Skeletal muscle satellite cell (primary cell): ENCODE results near the gene PTDSS2.
A peak's percentile ranks its signal among the peaks of the same experiment; 100 is the strongest.
"Not testable (repeated sequence)": the region's sequence is repeated elsewhere in the genome, so short reads cannot be mapped to it uniquely, and the experiment has no call there.

ENCODE experiments used
- H3K27me3 ChIP-seq: 2 replicates; pipeline ENCODE4 v1.7.0; 2013; ENCODE audit warnings: low read length; ENCODE audit not compliant: control insufficient read depth, insufficient read depth
- H3K36me3 ChIP-seq: 2 replicates; pipeline ENCODE4 v1.7.0; 2013; ENCODE audit warnings: mild to moderate bottlenecking, control low read depth, low read length; ENCODE audit not compliant: insufficient read depth
- H3K4me1 ChIP-seq: 2 replicates; pipeline ENCODE4 v1.7.0; 2013; ENCODE audit warnings: low read length; ENCODE audit not compliant: control insufficient read depth, insufficient read depth
- H3K4me2 ChIP-seq: 2 replicates; pipeline ENCODE4 v1.7.0; 2013; ENCODE audit warnings: mild to moderate bottlenecking, low read length
- H3K4me3 ChIP-seq: 2 replicates; pipeline ENCODE4 v1.7.0; 2013; ENCODE audit warnings: low read length
- H3K9ac ChIP-seq: 2 replicates; pipeline ENCODE4 v1.7.0; 2013; ENCODE audit warnings: mild to moderate bottlenecking, low read depth, low read length, moderate library complexity
- H3K9me3 ChIP-seq: replicated peaks from 2 replicates; pipeline ENCODE4 v1.7.0; 2013; ENCODE audit warnings: mild to moderate bottlenecking, control low read depth, low read length

PTDSS2 gene

GRCh38 chr11:416757-417621 lies 33.1 kb upstream of the PTDSS2 start:
- Histone ChIP-seq H3K4me1 (peaks cover 20% of the 10 kb centered on the region), H3K36me3 (no peaks in the 10 kb centered on the region), H3K9me3 (no peaks in the 10 kb centered on the region), H3K27me3 (peaks cover 37% of the 10 kb centered on the region), H3K4me2 (peak overlapping the region; percentile 92), H3K4me3 (peak overlapping the region; percentile 65), H3K9ac (peak overlapping the region; percentile 58)

DNA sequence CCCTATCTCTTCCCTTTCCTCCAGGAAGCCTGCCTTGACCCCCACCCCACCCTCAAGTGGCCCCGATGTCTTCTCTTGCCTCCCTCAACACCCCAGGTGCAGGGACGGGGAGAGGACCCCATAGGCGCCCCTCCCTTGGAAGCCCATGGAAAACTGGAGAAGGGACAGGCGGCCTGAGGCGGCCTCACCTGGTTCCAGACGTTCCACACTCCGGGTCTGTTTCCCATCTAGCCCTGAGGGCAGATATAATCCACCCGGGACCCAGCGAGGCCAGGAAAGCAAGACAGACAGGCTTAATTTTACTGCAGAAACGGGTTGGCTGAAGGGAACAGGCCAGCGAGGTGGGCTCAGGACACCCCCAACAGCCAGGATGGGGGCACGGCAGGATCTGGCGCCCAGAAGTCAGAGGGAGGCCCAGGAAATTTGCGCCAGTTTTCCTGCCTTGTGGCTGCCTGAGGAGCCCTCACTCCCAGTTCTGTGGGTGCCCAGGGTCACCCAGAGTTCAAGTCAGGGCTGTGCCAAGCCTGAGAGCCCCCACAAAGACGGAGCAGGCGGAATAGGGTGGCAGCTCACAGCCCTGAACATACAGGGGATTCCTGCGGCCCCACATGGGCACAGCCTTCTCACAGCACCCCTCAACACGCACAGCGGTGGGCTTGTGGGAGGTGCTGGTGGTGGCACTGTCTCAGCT lies 32.3 kb upstream of the PTDSS2 start:
- H3K36me3 ChIP-seq = no peaks in the 10 kb centered on the region
- no peaks in the 10 kb centered on the region for H3K9me3 ChIP-seq
- peaks cover 37% of the 10 kb centered on the region for H3K27me3 ChIP-seq
- no peak overlapping the region for H3K9ac ChIP-seq
- peaks cover 20% of the 10 kb centered on the region for H3K4me1 ChIP-seq
- H3K4me2 ChIP-seq = peak overlapping the region; percentile 92
- H3K4me3 ChIP-seq = no peak overlapping the region

DNA sequence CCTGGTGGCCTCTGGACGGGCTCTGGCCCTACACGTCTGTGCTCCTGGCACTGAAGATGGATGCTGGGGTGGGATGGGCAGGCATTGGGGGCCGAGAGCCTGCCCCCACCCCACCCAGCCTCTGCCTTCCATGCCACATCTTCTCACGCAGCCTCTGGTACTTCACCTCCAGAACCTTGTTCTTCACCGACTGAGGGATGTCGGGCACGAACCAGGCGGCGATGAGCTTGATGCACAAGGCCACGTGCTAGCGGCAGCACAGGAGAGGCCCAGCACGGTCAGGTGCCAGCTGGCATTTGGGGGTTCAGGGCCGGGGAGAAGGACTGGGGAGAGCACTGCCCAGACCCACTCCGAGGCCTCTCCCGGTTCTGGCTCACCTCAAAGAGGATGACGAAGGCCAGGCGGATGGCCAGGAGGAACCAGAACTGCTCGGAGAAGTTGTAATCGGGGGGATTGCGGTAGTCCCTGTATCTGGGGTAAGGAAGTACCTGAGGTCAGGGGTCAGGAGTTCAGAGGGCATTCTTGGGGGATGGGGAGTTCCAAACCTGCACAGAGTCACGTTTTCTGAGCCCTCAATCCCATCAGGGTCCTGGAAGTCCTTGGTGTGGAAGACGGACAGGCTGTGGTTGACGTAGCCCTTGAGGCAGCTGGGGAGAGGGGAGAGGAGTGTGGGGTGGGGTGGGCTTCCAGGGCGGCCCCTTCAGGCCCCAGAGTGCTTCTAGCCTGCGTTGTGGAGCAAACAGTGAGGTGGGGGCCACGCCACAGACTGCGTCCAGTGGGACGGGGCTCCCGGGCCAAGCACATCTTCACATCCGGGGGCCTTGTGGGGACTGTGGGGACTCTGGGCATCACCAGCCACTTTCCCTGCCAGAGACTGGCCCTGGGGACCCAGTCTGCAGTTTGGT lies 31.5 kb upstream of the PTDSS2 start:
- H3K4me1 ChIP-seq = peaks cover 20% of the 10 kb centered on the region
- no peak overlapping the region for H3K9ac ChIP-seq
- H3K9me3 ChIP-seq = no peaks in the 10 kb centered on the region
- H3K36me3 ChIP-seq = no peaks in the 10 kb centered on the region
- peaks cover 37% of the 10 kb centered on the region for H3K27me3 ChIP-seq
- H3K4me2 ChIP-seq = no peak overlapping the region
- no peak overlapping the region for H3K4me3 ChIP-seq

- Histone ChIP-seq H3K9me3 (no peaks in the 10 kb centered on the region), H3K27me3 (peaks cover 42% of the 10 kb centered on the region), H3K9ac (no peak overlapping the region), H3K4me3 (no peak overlapping the region), H3K4me2 (no peak overlapping the region), H3K4me1 (peaks cover 20% of the 10 kb centered on the region), H3K36me3 (no peaks in the 10 kb centered on the region)
Observed at GRCh38 chr11:419248-420005, 30.7 kb upstream of the PTDSS2 start.

DNA sequence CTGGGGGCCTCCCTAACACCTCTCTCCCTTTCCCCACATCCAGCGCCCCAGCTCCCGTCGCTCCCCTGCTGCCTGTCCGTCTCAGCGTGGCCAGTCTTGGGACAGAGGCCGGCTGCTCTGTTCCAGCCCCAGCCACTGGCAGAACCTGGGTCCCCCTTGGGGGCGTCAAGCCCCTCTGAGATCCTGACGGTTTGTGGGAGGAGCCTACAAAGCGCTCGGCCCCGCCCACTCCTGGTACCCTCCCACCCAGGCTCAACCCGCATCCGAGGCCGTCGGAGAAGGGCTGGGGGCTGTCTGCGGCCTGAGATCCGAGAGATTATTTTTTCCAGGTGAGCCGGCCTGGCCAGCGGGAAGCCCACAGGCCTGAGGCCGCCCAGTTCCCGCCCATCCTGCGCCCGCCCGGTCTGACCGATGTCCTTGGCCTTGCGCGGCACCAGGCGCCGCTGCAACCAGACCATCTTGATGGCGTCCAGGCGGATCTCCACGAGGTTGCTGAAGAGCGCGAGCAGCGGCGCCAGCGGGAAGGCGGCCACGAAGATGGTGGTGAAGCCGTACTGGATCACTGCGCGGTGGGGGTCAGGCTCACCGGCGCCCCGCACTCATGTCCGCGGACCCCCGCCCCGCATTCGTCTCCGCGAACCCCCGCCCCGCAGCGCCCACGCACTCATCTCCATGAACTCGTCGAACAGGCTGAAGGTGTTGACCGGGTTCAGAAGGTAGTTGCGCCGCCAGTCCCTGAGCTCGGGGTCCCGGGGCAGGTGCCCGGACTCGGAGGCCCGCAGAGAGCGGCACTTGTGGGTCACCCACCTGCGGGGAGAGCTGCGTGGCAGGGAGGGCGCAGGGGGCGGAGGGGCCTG lies 29.8 kb upstream of the PTDSS2 start:
- Histone ChIP-seq H3K36me3 (no peaks in the 10 kb centered on the region), H3K27me3 (peaks cover 46% of the 10 kb centered on the region), H3K4me3 (no peak overlapping the region), H3K4me1 (peaks cover 13% of the 10 kb centered on the region), H3K9me3 (no peaks in the 10 kb centered on the region), H3K9ac (no peak overlapping the region), H3K4me2 (no peak overlapping the region)

GRCh38 chr11:420911-421321 lies 29.2 kb upstream of the PTDSS2 start:
- Histone ChIP-seq H3K9me3 (no peaks in the 10 kb centered on the region), H3K4me2 (no peak overlapping the region), H3K36me3 (no peaks in the 10 kb centered on the region), H3K27me3 (peaks cover 46% of the 10 kb centered on the region), H3K9ac (no peak overlapping the region), H3K4me1 (peaks cover 8% of the 10 kb centered on the region), H3K4me3 (no peak overlapping the region)

- Histone ChIP-seq H3K4me1 (no peaks in the 10 kb centered on the region), H3K27me3 (peaks cover 45% of the 10 kb centered on the region), H3K9me3 (no peaks in the 10 kb centered on the region), H3K36me3 (no peaks in the 10 kb centered on the region), H3K4me2 (no peak overlapping the region), H3K4me3 (no peak overlapping the region), H3K9ac (no peak overlapping the region)
Observed at GRCh38 chr11:422249-422656, 27.8 kb upstream of the PTDSS2 start.

DNA sequence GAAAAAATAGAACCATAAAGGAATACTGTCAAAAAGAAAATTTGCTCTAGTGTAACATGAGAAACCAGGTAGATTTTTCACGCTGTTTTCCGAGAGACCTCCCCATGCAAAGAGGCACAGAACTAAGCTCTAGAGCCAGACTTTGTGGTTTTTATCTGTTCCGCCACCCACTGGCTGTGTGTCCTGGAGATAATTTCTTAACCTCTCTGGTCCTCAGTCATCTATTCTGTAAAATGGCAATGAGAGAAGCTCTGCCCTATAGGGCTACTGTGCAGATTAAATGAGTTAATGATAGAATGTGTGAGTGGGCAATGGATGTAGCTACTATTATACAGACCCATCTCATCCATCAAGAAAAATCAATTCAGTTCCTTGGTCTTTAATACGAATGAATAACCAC lies 25.8 kb upstream of the PTDSS2 start:
- Histone ChIP-seq H3K4me3 (no peak overlapping the region), H3K36me3 (no peaks in the 10 kb centered on the region), H3K4me2 (no peak overlapping the region), H3K27me3 (peaks cover 25% of the 10 kb centered on the region), H3K4me1 (no peaks in the 10 kb centered on the region), H3K9ac (no peak overlapping the region), H3K9me3 (no peaks in the 10 kb centered on the region)

GRCh38 chr11:424766-425165 lies 25.3 kb upstream of the PTDSS2 start:
- not testable (repeated sequence) for H3K4me1 ChIP-seq, H3K4me3 ChIP-seq, H3K9ac ChIP-seq, H3K4me2 ChIP-seq, H3K36me3 ChIP-seq, H3K9me3 ChIP-seq
- peaks cover 20% of the 10 kb centered on the region for H3K27me3 ChIP-seq

- Histone ChIP-seq H3K4me3 (no peak overlapping the region), H3K4me2 (no peak overlapping the region), H3K36me3 (no peaks in the 10 kb centered on the region), H3K9ac (no peak overlapping the region), H3K4me1 (no peaks in the 10 kb centered on the region), H3K9me3 (no peaks in the 10 kb centered on the region), H3K27me3 (peaks cover 16% of the 10 kb centered on the region)
Observed at GRCh38 chr11:425301-425700, 24.8 kb upstream of the PTDSS2 start.
